Caco-2 (cell line): ENCODE measurements around the gene IQGAP1. TPM values are rescaled to one million over a fixed set of nuclear protein-coding genes. Genes with fewer than 3 reads are reported as not detected.

ENCODE experiments used
- BruUV-seq: library from RNA; stranded (reverse); fragments of 400-500 nt; replicated peaks from 2 replicates; lab custom pipeline; 2021; lab: Mats Ljungman, UMichigan
- CTCF ChIA-PET: fragments of 300-600 bp; sonication (Branson Sonifier 250); formaldehyde crosslinking; loops from one replicate; lab custom pipeline; 2022; ENCODE audit warnings: antibody characterized with exemption; lab: Charles Lee
- POLR2A ChIA-PET: fragments of 300-600 bp; sonication (Branson Sonifier 250); formaldehyde crosslinking; loops from one replicate; lab custom pipeline; 2022; ENCODE audit warnings: antibody characterized with exemption; lab: Charles Lee
- DNase-seq, 2 experiments: peaks; one replicate each; pipeline versions ENCODE4 v3.0.0 to v3.0.0-alpha.2; 2020 to 2022
- H3K27me3 ChIP-seq: replicated peaks from 2 replicates; pipeline ENCODE4 v1.6.0; 2011; ENCODE audit warnings: low read length; ENCODE audit not compliant: control insufficient read depth, insufficient read depth
- H3K36me3 ChIP-seq: 2 replicates; pipeline ENCODE4 v1.5.1; 2011; ENCODE audit warnings: low read length; ENCODE audit not compliant: control insufficient read depth, insufficient read depth
- H3K4me1 ChIP-seq: fragments of 250-450 bp; sonication (Bioruptor Pico); 2 replicates; pipeline ENCODE4 v1.5.1; 2020; ENCODE audit warnings: mild to moderate bottlenecking
- H3K4me3 ChIP-seq: 2 replicates; pipeline ENCODE4 v1.5.1; 2011; ENCODE audit warnings: low read depth, mild to moderate bottlenecking, control low read depth, low read length
- H3K9me3 ChIP-seq: fragments of 250-450 bp; sonication (Bioruptor Pico); 2 replicates; pipeline ENCODE4 v1.5.1; 2020; ENCODE audit warnings: mild to moderate bottlenecking, moderate library complexity
- H3K27ac Mint-ChIP-seq: one replicate; pipeline ENCODE4 v1.8.0; 2022; ENCODE audit warnings: mixed read lengths; ENCODE audit not compliant: unreplicated experiment
- H3K27me3 Mint-ChIP-seq: one replicate; pipeline ENCODE4 v1.8.0; 2022; ENCODE audit warnings: mixed read lengths; ENCODE audit not compliant: insufficient read depth, unreplicated experiment
- H3K36me3 Mint-ChIP-seq: one replicate; pipeline ENCODE4 v1.8.0; 2022; ENCODE audit warnings: mild to moderate bottlenecking, mixed read lengths; ENCODE audit not compliant: insufficient read depth, unreplicated experiment
- H3K4me1 Mint-ChIP-seq: one replicate; pipeline ENCODE4 v1.8.0; 2022; ENCODE audit warnings: low read depth, mixed read lengths; ENCODE audit not compliant: unreplicated experiment
- H3K4me3 Mint-ChIP-seq: one replicate; pipeline ENCODE4 v1.8.0; 2022; ENCODE audit warnings: mild to moderate bottlenecking, moderate library complexity, mixed read lengths; ENCODE audit not compliant: unreplicated experiment
- H3K9me3 Mint-ChIP-seq: one replicate; pipeline ENCODE4 v1.8.0; 2022; ENCODE audit warnings: mixed read lengths; ENCODE audit not compliant: unreplicated experiment
- CTCF ChIP-seq, 2 experiments: fragments of 200-600 bp in 1 of 2; IDR thresholded peaks; 1 replicate in 1 of 2; 2 replicates in 1 of 2; pipeline versions ENCODE4 v1.5.1 to v1.8.0; 2011 to 2022; ENCODE audit warnings: antibody characterized with exemption in 1 of 2, control low read depth in 1 of 2, inconsistent platforms in 1 of 2, low read depth in 1 of 2, low read length in 1 of 2, mild to moderate bottlenecking in 1 of 2, moderate library complexity in 1 of 2; ENCODE audit not compliant: insufficient read depth in 1 of 2, severe bottlenecking in 1 of 2, unreplicated experiment in 1 of 2
- intact Hi-C: fragments of 100-400 bp; cut with micrococcal nuclease; formaldehyde crosslinking; loops from one replicate; pipeline ENCODE4 v1.10.0; 2022; ENCODE audit not compliant: unreplicated experiment
- total RNA-seq: library from RNA; stranded (reverse); gene quantifications from 2 replicates; pipeline ENCODE4 v1.2.3, GENCODE V29; 2022

The IQGAP1 gene
- total RNA-seq, 1 experiment from 2014 or later: 142 TPM

- Histone ChIP-seq H3K36me3 (no peaks in the 10 kb centered on the region), H3K9me3 (no peaks in the 10 kb centered on the region), H3K27me3 (no peaks in the 10 kb centered on the region), H3K4me1 (no peaks in the 10 kb centered on the region), H3K4me3 (no peak overlapping the region)
- BruUV-seq: no TSS peak
- POLR2A ChIA-PET: no interaction called here
- CTCF ChIA-PET: no interaction called here
- intact Hi-C loops: no loop called here
- Mint-ChIP-seq H3K36me3 (peaks cover 77% of the 10 kb centered on the region), H3K27ac (no peak overlapping the region), H3K4me3 (no peak overlapping the region), H3K4me1 (no peaks in the 10 kb centered on the region), H3K27me3 (no peaks in the 10 kb centered on the region), H3K9me3 (no peaks in the 10 kb centered on the region)
- TF ChIP-seq CTCF (IDR thresholded peaks at IDR 0.05; ENCODE audit: insufficient read depth in 1 of 2, low read depth in 1 of 2, low read length in 1 of 2, severe bottlenecking in 1 of 2, unreplicated experiment in 1 of 2): no peak
- no peak for DNase-seq
These were observed 54.4 kb downstream of the IQGAP1 start for GRCh38 chr15:90442423-90442822.

- BruUV-seq: no TSS peak
- H3K27ac Mint-ChIP-seq: no peak overlapping the region
- H3K36me3 ChIP-seq: no peaks in the 10 kb centered on the region
- POLR2A ChIA-PET: no interaction called here
- H3K4me3 ChIP-seq: no peak overlapping the region
- CTCF ChIA-PET: interaction anchor here (1.4 kb wide), 1 partner anchor 129 kb away, joined by 3 read pairs; no protein-coding TSS in a partner anchor
- intact Hi-C loops: no loop called here
- no peaks in the 10 kb centered on the region for H3K9me3 Mint-ChIP-seq
- no peaks in the 10 kb centered on the region for H3K27me3 Mint-ChIP-seq
- H3K9me3 ChIP-seq: no peaks in the 10 kb centered on the region
- DNase-seq: no peak
- TF ChIP-seq CTCF (IDR thresholded peaks at IDR 0.05; ENCODE audit: insufficient read depth in 1 of 2, low read depth in 1 of 2, low read length in 1 of 2, severe bottlenecking in 1 of 2, unreplicated experiment in 1 of 2): no peak
- no peaks in the 10 kb centered on the region for H3K4me1 ChIP-seq
- H3K4me1 Mint-ChIP-seq: no peaks in the 10 kb centered on the region
- peaks cover 95% of the 10 kb centered on the region for H3K36me3 Mint-ChIP-seq
- H3K4me3 Mint-ChIP-seq: no peak overlapping the region
- H3K27me3 ChIP-seq: no peaks in the 10 kb centered on the region
These were observed 61.2 kb downstream of the IQGAP1 start for GRCh38 chr15:90449206-90449735.

GRCh38 chr15:90451053-90451850 is 63.2 kb downstream of the IQGAP1 start:
- no peak for DNase-seq
- Mint-ChIP-seq H3K27me3 (no peaks in the 10 kb centered on the region), H3K27ac (no peak overlapping the region), H3K9me3 (no peaks in the 10 kb centered on the region), H3K4me3 (no peak overlapping the region), H3K36me3 (peaks cover 96% of the 10 kb centered on the region), H3K4me1 (no peaks in the 10 kb centered on the region)
- no peaks in the 10 kb centered on the region for H3K4me1 ChIP-seq
- H3K27me3 ChIP-seq: no peaks in the 10 kb centered on the region
- ChIA-PET POLR2A (no interaction called here), CTCF (no interaction called here)
- no peak for TF ChIP-seq CTCF (IDR thresholded peaks at IDR 0.05; ENCODE audit: insufficient read depth in 1 of 2, low read depth in 1 of 2, low read length in 1 of 2, severe bottlenecking in 1 of 2, unreplicated experiment in 1 of 2)
- no peaks in the 10 kb centered on the region for H3K36me3 ChIP-seq
- H3K4me3 ChIP-seq: no peak overlapping the region
- intact Hi-C loops: no loop called here
- H3K9me3 ChIP-seq: no peaks in the 10 kb centered on the region
- BruUV-seq: no TSS peak
